Adipocyte (in vitro differentiated cells): ENCODE results near the gene CEBPG.

Experiments used
- DNase-seq: peaks from one replicate; pipeline ENCODE4 v3.0.0-alpha.2; 2015; ENCODE audit warnings: low read depth
- H3K27me3 ChIP-seq: replicated peaks from 2 replicates; pipeline ENCODE4 v1.7.0; 2013; ENCODE audit warnings: mild to moderate bottlenecking, low read length, moderate library complexity; ENCODE audit not compliant: control insufficient read depth, insufficient read depth
- H3K36me3 ChIP-seq: 2 replicates; pipeline ENCODE4 v1.7.0; 2013; ENCODE audit warnings: low read length, mild to moderate bottlenecking, moderate library complexity; ENCODE audit not compliant: control insufficient read depth, insufficient read depth, severe bottlenecking
- H3K4me1 ChIP-seq: 2 replicates; pipeline ENCODE4 v1.7.0; 2013; ENCODE audit warnings: mild to moderate bottlenecking, low read length, moderate library complexity; ENCODE audit not compliant: control insufficient read depth, insufficient read depth
- H3K4me3 ChIP-seq: 2 replicates; pipeline ENCODE4 v1.7.0; 2013; ENCODE audit warnings: mild to moderate bottlenecking, low read length, moderate library complexity
- H3K9ac ChIP-seq: 2 replicates; pipeline ENCODE4 v1.7.0; 2013; ENCODE audit warnings: mild to moderate bottlenecking, low read length, moderate library complexity
- H3K9me3 ChIP-seq: 2 replicates; pipeline ENCODE4 v1.7.0; 2013; ENCODE audit warnings: mild to moderate bottlenecking, low read length, moderate library complexity; ENCODE audit not compliant: control insufficient read depth

Gene CEBPG

DNA sequence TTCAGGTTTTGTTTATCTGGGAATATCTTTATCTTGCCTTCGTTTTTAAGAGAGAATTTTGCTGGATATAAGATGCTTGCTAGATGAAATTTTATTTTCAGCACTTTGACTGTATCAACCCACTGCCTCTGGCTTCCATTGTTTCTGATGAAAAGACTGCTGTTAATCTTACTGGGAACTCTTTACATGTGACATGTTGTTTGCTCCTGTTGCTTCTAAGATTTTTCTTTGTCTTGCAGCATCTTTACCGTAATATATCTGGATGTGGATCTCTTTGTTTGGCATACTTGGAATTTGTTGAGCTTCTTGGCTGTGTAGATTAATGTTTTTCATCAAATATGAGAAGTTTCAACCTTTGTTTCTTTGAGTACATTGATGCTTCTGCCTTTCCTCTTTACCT, 18.0 kb upstream of the CEBPG start:
- H3K36me3 ChIP-seq = no peaks in the 10 kb centered on the region
- H3K27me3 ChIP-seq = peaks cover 6% of the 10 kb centered on the region
- H3K9ac ChIP-seq = no peak overlapping the region
- peaks cover 4% of the 10 kb centered on the region for H3K4me1 ChIP-seq
- no peak overlapping the region for H3K4me3 ChIP-seq
- H3K9me3 ChIP-seq = peaks cover 8% of the 10 kb centered on the region
- DNase-seq = no peak

DNA sequence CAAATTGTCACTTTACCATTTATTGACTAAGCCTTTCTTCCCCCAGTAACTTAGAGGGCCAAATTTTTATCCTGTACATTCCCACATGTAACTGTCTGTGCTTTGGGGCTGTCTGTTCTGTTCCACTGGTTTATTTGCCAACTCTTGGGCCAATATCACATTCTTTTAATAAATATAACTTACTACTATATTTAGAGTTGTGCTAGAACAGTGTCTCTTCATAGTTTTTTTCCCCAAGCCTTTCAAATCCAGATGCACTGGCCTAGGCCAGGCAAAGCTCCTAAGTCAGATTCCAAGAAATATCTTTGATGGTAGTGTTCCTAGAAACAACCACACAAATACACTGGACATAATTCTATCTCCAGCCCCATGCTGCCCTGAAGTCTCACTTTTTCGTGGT, 16.0 kb upstream of the CEBPG start:
- peaks cover 14% of the 10 kb centered on the region for H3K27me3 ChIP-seq
- H3K36me3 ChIP-seq = no peaks in the 10 kb centered on the region
- peaks cover 8% of the 10 kb centered on the region for H3K9me3 ChIP-seq
- no peak for DNase-seq
- H3K4me3 ChIP-seq = no peak overlapping the region
- no peaks in the 10 kb centered on the region for H3K4me1 ChIP-seq
- H3K9ac ChIP-seq = no peak overlapping the region

DNA sequence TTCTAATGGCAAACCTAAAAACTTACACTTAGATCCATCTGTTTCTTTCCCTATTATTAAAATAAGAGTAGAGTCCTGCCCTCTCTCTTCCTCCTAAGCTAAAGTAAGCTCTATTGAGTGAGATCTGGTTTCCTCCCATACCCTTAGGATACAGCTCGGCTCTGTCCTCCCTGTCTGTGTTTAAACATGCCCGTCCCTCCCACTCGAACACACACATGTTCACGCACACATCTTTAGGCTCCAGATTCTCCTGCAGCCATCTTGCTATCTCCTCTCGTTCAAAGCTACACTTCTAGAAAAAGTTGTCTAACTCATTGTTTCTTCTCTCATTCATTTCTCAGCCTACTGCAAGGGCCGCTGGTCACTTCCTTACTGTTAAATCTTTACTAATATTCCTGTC, 15.1 kb upstream of the CEBPG start:
- Histone ChIP-seq H3K4me3 (no peak overlapping the region), H3K27me3 (peaks cover 23% of the 10 kb centered on the region), H3K4me1 (no peaks in the 10 kb centered on the region), H3K9me3 (peaks cover 8% of the 10 kb centered on the region), H3K9ac (no peak overlapping the region), H3K36me3 (no peaks in the 10 kb centered on the region)
- no peak for DNase-seq

DNA sequence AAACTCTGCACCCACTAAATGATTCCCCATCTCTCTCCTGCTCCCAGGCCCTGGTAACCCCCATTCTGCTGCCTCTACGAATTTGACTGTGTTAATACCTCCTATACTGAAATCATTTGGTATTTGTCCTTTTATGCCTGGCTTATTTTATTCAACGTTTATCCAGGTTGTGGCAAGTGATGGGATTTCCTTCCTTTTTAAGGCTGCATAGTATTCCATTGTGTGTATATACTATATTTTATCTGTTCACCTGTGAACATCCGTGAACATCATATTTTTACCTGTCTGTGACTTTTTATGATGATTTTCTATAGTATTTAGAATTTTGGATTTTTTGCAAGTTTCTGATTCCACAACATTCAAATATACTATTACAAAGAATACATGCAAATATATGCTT, 13.9 kb upstream of the CEBPG start:
- Histone ChIP-seq H3K36me3 (no peaks in the 10 kb centered on the region), H3K9ac (no peak overlapping the region), H3K4me3 (no peak overlapping the region), H3K27me3 (peaks cover 32% of the 10 kb centered on the region), H3K9me3 (peaks cover 8% of the 10 kb centered on the region), H3K4me1 (no peaks in the 10 kb centered on the region)
- no peak for DNase-seq

DNA sequence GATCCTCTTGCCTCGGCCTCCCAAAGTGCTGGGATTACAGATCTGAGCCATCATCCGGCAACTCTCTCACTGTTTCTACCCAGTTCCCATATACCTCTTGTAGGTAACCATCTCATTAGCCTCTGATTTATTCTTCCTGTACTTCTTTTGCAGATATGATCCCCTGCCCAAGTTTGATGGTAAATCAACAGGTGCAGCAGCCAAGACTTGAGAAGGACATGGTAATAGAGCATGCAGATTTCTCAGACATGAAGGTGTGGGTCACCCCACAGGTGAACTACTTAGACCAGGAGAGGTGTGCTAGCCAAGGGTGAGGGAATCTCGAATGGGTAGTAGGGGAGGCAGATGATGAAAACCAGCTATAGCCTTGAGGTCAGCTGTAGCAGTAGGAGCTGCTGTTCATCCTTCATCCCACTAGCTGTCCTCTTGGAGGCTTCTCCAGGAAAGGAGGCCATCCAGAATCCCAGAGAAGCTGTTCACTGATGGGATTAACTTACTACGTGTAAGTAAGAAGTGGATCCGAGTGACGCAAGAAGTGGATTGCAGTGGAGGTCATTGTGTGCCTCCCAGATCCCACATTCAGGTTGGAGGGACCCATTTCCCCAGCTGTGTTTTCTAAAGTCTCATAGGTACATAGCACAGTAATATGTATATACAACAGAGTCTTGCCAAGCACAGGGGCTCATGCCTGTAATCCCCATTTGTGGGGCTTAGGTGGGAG, 10.8 kb upstream of the CEBPG start:
- Histone ChIP-seq H3K9ac (no peak overlapping the region), H3K27me3 (peaks cover 44% of the 10 kb centered on the region), H3K4me3 (no peak overlapping the region), H3K4me1 (no peaks in the 10 kb centered on the region), H3K9me3 (no peaks in the 10 kb centered on the region), H3K36me3 (no peaks in the 10 kb centered on the region)
- no peak for DNase-seq

DNA sequence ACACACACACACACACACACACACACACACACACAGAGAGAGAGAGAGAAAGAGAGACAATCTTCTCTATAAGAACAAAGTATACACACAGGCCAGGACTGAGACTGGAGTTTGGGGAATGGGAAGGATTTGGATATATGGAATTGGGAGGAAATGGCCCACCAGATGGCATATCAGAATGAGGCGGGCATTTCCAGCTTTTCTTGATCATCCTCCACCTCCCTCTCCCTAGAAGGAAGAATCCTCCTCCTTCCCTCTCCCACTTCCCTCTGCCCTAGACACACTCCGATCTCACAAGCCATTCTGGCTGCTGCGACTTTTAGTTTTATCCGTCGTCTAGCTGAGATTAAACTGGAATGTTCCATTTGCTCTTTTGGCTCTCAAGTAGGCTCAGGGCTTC, 10.0 kb upstream of the CEBPG start:
- Histone ChIP-seq H3K36me3 (no peaks in the 10 kb centered on the region), H3K27me3 (peaks cover 44% of the 10 kb centered on the region), H3K4me1 (no peaks in the 10 kb centered on the region), H3K4me3 (no peak overlapping the region), H3K9me3 (no peaks in the 10 kb centered on the region), H3K9ac (no peak overlapping the region)
- no peak for DNase-seq

DNA sequence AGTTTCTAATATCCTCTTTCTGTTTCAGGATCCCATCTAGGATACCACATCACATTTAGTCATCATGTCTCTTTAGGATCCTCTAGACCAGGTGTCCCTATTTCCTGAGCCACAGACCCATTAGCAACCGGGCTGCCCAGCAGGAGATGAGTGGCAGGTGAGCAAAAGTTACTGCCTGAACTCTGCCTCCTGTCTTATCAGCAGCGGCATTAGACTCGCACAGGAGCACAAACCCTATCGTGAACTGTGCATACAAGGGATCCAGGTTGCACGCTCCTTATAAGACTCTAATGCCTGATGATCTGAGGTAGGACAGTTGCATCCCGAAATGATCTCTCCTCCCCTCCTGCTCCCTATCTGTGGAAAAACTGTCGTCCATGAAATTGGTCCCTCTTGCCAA, 7.8 kb upstream of the CEBPG start:
- Histone ChIP-seq H3K9me3 (no peaks in the 10 kb centered on the region), H3K36me3 (no peaks in the 10 kb centered on the region), H3K27me3 (peaks cover 39% of the 10 kb centered on the region), H3K9ac (no peak overlapping the region), H3K4me1 (no peaks in the 10 kb centered on the region), H3K4me3 (no peak overlapping the region)
- DNase-seq = no peak

DNA sequence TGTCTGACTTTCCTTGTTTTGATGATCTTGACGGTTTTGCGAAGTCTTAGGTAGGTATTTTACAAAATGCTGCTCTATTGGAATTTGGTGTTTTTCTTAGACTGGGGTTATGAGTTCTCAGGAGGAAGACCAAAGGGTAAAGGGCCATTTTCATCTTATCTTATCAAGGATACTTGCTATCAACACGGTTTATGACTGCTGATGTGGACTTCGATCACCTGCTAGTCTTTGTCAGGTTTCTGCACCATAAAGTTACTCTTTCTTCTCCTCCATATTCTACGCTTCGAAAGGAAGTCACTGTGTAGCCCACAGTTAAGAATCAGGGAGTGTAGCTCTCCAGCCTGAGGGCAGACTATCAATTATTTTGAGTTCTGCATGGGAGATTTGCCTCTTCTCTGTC, 7.4 kb upstream of the CEBPG start:
- peaks cover 36% of the 10 kb centered on the region for H3K27me3 ChIP-seq
- H3K36me3 ChIP-seq = no peaks in the 10 kb centered on the region
- no peaks in the 10 kb centered on the region for H3K4me1 ChIP-seq
- H3K4me3 ChIP-seq = no peak overlapping the region
- no peaks in the 10 kb centered on the region for H3K9me3 ChIP-seq
- H3K9ac ChIP-seq = no peak overlapping the region
- DNase-seq = no peak

DNA sequence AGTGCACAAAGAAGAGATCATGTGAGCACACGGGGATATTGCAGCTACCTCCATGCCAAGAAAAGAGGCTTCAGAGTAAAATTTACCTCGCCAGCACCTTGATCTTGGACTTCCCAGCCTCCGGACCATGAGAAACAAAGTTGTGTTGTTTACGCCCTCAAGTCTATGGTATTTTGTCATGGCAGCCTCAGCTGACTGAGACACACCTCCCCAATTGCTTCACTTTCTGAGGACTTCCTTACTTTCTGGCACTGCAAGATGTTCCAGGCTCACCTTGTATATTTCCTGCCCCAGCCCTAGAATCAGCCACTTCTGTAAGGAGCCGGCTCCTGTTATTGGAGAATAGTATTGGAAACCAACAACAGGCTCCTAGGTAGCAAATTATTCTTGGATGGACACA, 6.6 kb upstream of the CEBPG start:
- Histone ChIP-seq H3K36me3 (no peaks in the 10 kb centered on the region), H3K9ac (no peak overlapping the region), H3K4me3 (no peak overlapping the region), H3K27me3 (peaks cover 32% of the 10 kb centered on the region), H3K4me1 (no peaks in the 10 kb centered on the region), H3K9me3 (no peaks in the 10 kb centered on the region)
- DNase-seq = no peak

DNA sequence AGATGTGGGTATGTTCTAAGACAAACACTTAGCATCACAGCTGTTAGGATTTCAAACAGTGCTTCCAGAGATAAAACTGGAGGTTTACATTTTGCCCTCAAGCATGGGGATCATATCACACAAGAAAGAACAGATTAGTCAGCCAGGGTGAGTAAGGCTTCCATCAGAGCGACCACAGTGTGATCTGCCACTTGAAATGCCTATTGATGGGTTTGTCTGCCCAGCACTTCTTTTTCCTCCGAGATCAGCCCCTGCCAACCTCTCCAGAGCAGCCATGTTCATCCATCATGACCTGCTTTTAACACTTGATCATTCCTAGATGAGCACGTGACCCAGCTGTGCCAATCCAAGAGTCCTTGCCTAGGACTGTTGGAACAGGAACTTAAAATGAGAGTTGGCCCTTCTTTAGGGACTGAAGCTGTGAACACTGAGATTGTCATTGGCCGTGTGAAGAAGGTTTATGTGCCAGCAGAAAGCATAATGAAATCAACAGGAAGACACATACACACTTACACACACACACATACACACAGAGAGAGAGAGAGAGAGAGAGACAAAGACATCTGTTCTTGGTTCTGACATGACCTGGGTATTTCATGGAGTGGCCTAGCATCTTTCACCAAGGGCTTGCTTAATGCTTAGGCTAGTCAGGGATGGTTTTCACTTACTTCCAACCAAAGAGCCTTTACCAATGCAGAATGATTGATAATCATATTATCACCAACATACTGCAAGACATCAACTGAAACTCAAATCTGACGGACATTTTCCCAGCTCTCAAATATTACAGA, 5.2 kb upstream of the CEBPG start:
- H3K9me3 ChIP-seq = no peaks in the 10 kb centered on the region

DNA sequence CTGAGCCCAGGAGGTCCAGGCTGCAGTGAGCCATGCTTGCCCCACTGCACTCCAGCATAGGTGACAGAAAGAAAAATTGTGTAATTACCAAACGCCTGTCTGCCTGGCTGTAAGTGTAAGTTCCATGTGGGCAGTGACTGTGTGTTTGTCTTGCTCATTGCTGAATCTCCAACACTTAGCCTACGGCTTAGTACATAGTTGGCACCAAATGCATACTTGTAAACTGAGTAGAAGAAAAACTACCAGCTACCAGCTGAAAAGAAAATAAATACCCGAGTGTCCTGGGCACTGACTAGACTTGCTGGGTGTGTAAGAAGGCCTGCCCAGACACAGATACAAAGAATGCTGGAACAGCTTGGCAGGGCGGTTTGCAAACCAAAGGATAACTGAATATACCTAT, 2.7 kb upstream of the CEBPG start:
- no peaks in the 10 kb centered on the region for H3K36me3 ChIP-seq
- DNase-seq = no peak
- H3K4me3 ChIP-seq = no peak overlapping the region
- no peak overlapping the region for H3K9ac ChIP-seq
- H3K4me1 ChIP-seq = peaks cover 14% of the 10 kb centered on the region
- peaks cover 8% of the 10 kb centered on the region for H3K27me3 ChIP-seq
- no peaks in the 10 kb centered on the region for H3K9me3 ChIP-seq

More for the DNA sequence above, 5.2 kb upstream of the CEBPG start:
- no peak overlapping the region for H3K9ac ChIP-seq
- H3K36me3 ChIP-seq = no peaks in the 10 kb centered on the region
- no peak for DNase-seq
- H3K4me3 ChIP-seq = no peak overlapping the region
- no peaks in the 10 kb centered on the region for H3K4me1 ChIP-seq
- H3K27me3 ChIP-seq = peaks cover 23% of the 10 kb centered on the region
